WERI-Rb-1 (cell line): ENCODE measurements around the gene STX7.

Experiments used
- DNase-seq: peaks from one replicate; pipeline ENCODE4 v3.0.0-alpha.2; 2020
- H3K27ac ChIP-seq: fragments of 250-450 bp; sonication (Bioruptor Pico); 2 replicates; pipeline ENCODE4 v1.5.1; 2020; ENCODE audit warnings: mild to moderate bottlenecking, moderate library complexity
- H3K27me3 ChIP-seq: fragments of 250-450 bp; sonication (Bioruptor Pico); 2 replicates; pipeline ENCODE4 v1.5.1; 2021; ENCODE audit warnings: mild to moderate bottlenecking, low read depth, moderate library complexity; ENCODE audit not compliant: insufficient read depth, severe bottlenecking
- H3K36me3 ChIP-seq: fragments of 250-450 bp; sonication (Bioruptor Pico); 2 replicates; pipeline ENCODE4 v1.5.1; 2020; ENCODE audit warnings: mild to moderate bottlenecking, moderate library complexity
- H3K4me3 ChIP-seq: 2 replicates; pipeline ENCODE4 v1.5.1; 2011; ENCODE audit warnings: low read depth, mild to moderate bottlenecking, control low read depth, low read length
- H3K9me3 ChIP-seq: fragments of 250-450 bp; sonication (Bioruptor Pico); 2 replicates; pipeline ENCODE4 v1.5.1; 2021; ENCODE audit warnings: mild to moderate bottlenecking, moderate library complexity; ENCODE audit not compliant: severe bottlenecking
- CTCF ChIP-seq: IDR thresholded peaks from 2 replicates; pipeline ENCODE4 v1.5.1; 2011; ENCODE audit warnings: low read depth, mild to moderate bottlenecking, control low read depth, inconsistent platforms, low read length

The STX7 gene

DNA sequence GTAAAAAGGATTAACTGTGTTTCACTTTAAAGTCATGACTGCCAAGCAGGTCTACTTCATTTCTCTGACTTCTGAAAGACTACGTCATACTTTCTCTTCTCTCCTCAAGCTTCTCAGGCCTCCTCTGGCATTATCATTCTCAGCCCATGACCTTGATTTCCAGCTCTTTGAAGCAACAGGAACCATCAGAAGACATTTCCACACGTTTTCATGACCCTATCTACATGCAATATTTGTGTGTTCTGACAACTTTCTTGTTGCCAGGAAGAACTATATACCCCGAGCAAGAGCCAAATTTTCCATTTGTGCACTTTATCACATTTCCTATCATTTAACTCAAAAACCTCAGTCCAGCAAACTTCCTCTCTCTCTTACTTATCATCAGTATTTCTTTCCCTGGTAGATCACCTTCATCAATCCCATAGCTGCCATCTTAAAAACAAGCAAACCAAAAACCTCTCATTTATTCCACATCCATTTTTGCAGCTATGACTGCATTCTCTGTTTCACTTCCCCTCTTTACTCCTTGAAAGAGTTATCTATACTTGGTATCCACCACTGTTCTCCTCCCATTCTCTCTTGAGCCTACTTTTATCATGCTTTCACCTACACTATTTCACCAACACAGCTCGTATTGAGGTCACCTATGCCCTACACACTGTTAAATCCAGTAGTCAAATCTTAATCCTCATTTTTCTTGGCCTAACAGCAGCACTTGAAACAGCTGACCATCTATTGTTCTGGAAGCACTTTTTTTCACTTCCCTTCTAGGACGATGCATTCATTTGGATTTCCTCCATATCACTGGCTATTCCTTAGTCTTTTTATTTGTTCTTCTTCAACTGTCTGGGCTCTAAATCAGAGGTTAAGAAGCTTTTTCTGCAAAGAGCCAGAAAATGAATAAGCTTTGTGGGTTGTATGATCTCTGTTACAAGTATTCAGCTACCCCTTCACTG is 47.1 kb downstream of the STX7 start:
- TF ChIP-seq CTCF, result no peak

DNA sequence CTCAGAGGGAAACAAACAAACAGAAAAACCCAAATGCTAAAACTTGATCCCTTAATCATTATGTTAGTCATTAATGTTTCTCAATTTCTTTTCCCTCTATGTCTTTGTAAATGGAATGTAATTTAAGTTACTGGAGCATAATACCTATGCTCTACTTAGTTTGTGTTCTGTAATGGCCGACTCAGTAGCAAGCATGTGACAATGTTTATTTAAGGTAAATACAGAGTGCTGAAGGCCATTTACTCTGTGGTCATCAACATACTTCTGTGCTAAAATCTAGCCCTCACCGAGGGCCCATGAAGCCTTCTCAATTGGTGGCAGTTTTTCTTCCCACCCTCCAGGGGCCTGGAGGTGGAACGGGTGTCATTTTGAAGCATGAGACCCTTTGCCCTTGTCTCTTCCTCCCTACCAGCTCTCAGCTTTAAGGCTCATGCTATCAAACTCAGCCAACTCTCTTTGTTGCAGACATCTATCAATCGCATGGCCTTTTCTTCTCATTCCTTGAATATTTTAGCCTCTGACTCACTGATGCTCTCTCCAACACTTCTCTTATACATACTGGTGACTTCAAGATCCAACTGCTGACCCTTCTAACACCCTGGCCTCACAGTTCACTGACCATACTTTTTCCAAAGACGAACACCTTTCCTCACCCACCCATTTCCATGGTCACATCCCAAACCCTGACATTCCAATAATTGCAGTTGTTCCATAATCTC is 48.2 kb downstream of the STX7 start:
- no peak overlapping the region for H3K27ac ChIP-seq
- TF ChIP-seq CTCF, result no peak

More for the DNA sequence above, 47.1 kb downstream of the STX7 start:
- Histone ChIP-seq H3K36me3 (0 out of 2 replicates have a peak, but pooled peaks cover 3% of the 10 kb centered on the region), H3K27ac (no peak overlapping the region), H3K4me3 (no peak overlapping the region), H3K9me3 (no peaks in the 10 kb centered on the region), H3K27me3 (no peaks in the 10 kb centered on the region)
- DNase-seq, result no peak

DNA sequence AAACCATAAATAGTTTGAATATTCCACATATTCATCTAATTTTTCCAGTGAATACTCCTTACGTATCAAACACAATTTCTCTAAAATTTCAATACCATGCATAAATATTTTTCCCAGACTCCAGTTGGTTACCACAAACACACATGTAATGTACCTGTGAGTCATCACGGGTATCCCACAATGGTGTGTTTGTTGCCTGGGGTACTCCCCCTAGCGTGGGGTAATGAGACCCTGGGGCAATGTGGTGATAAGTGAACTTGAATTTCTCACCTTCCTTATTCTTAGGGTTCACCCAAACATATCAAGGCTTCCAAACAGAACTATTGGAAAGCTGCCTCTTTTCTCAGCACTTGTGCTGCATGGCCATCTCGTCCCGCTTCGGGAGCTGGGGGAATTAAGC is 51.0 kb downstream of the STX7 start:
- Histone ChIP-seq H3K27ac (no peak overlapping the region), H3K4me3 (no peak overlapping the region), H3K27me3 (no peaks in the 10 kb centered on the region), H3K9me3 (no peaks in the 10 kb centered on the region), H3K36me3 (0 out of 2 replicates have a peak, but pooled peaks cover 3% of the 10 kb centered on the region)
- no peak for DNase-seq
- TF ChIP-seq CTCF, result no peak

More for the DNA sequence above, 48.2 kb downstream of the STX7 start:
- H3K4me3 ChIP-seq, result no peak overlapping the region
- no peaks in the 10 kb centered on the region for H3K9me3 ChIP-seq
- H3K36me3 ChIP-seq, result 0 out of 2 replicates have a peak, but pooled peaks cover 3% of the 10 kb centered on the region
- no peaks in the 10 kb centered on the region for H3K27me3 ChIP-seq
- DNase-seq, result no peak

DNA sequence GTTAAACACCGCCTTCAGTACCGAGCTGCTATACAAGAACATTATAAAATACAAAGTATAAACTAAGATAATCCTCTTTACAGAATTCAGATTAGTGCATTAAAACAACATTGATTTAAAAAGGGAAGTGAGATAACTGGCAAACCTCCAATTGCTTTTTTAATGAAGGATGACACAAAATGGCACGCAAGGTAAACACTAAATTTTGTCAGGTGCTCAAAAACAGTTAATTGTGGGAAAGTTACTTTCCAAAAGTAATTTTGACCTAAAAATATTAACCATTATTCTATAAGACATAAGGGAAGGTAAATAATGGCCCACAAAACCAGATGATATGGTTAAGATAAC is 53.3 kb downstream of the STX7 start:
- H3K4me3 ChIP-seq, result no peak overlapping the region
- TF ChIP-seq CTCF, result no peak
- no peaks in the 10 kb centered on the region for H3K27me3 ChIP-seq
- DNase-seq, result no peak
- H3K27ac ChIP-seq, result no peak overlapping the region
- no peaks in the 10 kb centered on the region for H3K9me3 ChIP-seq
- H3K36me3 ChIP-seq, result 0 out of 2 replicates have a peak, but pooled peaks cover 3% of the 10 kb centered on the region

- no peak for DNase-seq
- Histone ChIP-seq H3K4me3 (no peak overlapping the region), H3K36me3 (0 out of 2 replicates have a peak, but pooled peaks cover 3% of the 10 kb centered on the region), H3K27ac (no peak overlapping the region), H3K27me3 (no peaks in the 10 kb centered on the region), H3K9me3 (no peaks in the 10 kb centered on the region)
- TF ChIP-seq CTCF, result no peak
Observed at GRCh38 chr6:132458887-132459604, 53.9 kb downstream of the STX7 start.
